ENCODE results near the gene GNLY. TPM values are rescaled to one million over a fixed set of nuclear protein-coding genes. Genes with fewer than 3 reads are reported as not detected.

Gene GNLY
- total and polyA plus RNA-seq, 2 of the 13 experiments (the other 11 are each of a cell fraction or from before 2014, with no cell fraction given) = not detected

DNA sequence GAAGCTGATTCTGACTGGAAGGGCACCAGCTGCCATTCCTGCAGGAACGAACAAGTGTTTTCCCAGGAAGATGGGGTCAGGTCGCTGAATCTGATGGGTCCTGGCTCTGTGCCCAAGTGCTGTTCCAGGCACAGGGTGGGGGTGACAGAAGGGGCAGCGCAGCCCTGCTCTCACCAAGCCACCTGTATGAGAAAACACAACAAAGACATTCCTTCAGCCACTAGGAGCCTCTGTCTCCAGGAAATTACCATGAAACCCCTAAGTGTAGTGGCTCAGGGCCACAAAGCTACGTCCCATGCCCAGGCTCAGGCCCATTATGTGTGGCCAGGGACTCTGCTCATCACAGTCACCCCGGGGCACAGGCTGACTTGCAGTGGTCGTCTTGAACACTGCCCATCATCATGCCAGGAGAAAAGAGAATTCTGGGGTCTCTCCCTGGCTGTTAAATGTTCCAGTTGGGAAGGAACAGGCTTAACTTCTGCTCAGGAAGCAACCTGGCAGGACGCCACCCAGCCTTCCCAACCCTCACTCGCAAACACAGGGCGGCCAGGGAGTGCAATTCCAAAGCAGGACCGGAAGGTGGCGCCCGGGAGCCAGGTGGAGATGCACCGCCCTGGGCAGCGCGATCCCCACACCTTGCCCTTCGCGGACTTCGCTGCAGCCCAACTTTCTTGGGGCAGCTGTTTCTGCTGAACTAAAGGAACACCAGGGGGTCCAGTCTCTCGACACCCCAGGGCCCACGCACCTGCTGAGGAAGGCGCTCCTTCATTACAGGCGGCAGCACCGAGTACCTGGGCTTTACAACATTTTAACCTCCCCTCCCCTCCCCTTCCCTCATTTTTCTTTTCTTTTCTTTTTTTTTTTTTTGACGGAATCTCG is 15.1 kb upstream of the GNLY start (continued):
- TF ChIP-seq, protein P1, sequence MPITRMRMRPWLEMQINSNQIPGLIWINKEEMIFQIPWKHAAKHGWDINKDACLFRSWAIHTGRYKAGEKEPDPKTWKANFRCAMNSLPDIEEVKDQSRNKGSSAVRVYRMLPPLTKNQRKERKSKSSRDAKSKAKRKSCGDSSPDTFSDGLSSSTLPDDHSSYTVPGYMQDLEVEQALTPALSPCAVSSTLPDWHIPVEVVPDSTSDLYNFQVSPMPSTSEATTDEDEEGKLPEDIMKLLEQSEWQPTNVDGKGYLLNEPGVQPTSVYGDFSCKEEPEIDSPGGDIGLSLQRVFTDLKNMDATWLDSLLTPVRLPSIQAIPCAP (CRISPR knock-in tag; IDR thresholded peaks at IDR 0.05; ENCODE audit: low read depth) = no peak
- TF ChIP-seq, protein P2, sequence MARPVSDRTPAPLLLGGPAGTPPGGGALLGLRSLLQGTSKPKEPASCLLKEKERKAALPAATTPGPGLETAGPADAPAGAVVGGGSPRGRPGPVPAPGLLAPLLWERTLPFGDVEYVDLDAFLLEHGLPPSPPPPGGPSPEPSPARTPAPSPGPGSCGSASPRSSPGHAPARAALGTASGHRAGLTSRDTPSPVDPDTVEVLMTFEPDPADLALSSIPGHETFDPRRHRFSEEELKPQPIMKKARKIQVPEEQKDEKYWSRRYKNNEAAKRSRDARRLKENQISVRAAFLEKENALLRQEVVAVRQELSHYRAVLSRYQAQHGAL (CRISPR knock-in tag; IDR thresholded peaks at IDR 0.05; ENCODE audit: not compliant biosample characterization) = no peak
- TF ChIP-seq, protein P3, sequence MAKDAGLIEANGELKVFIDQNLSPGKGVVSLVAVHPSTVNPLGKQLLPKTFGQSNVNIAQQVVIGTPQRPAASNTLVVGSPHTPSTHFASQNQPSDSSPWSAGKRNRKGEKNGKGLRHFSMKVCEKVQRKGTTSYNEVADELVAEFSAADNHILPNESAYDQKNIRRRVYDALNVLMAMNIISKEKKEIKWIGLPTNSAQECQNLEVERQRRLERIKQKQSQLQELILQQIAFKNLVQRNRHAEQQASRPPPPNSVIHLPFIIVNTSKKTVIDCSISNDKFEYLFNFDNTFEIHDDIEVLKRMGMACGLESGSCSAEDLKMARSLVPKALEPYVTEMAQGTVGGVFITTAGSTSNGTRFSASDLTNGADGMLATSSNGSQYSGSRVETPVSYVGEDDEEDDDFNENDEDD (CRISPR knock-in tag; IDR thresholded peaks at IDR 0.05; ENCODE audit: borderline replicate concordance) = 0 out of 2 replicates have a peak, but pooled peaks have one; percentile 46
- TF ChIP-seq ZNF572 (CRISPR knock-in tag; IDR thresholded peaks at IDR 0.05) (0 out of 2 replicates have a peak, but pooled peaks have one; percentile 67), ZNF230 (CRISPR knock-in tag; IDR thresholded peaks at IDR 0.05) (no peak), MXI1 (IDR thresholded peaks at IDR 0.05; ENCODE audit: borderline replicate concordance, low read depth, low read length) (0 out of 3 replicates have a peak, but pooled peaks have one; percentile 52), SMARCC2 (IDR thresholded peaks at IDR 0.05) (no peak), ZNF768 (CRISPR knock-in tag; IDR thresholded peaks at IDR 0.05) (peak; percentile 42; the same call in 1 of the 2 replicates), SRF (IDR thresholded peaks at IDR 0.05; ENCODE audit: low read depth, low read length) (no peak), ZNF788 (CRISPR knock-in tag; IDR thresholded peaks at IDR 0.05; ENCODE audit: borderline replicate concordance) (peak; percentile 72; the same call in 1 of the 2 replicates), KDM2A (CRISPR knock-in tag; IDR thresholded peaks at IDR 0.05; ENCODE audit: borderline replicate concordance, low read depth) (peak; percentile 66; the same call in 1 of the 2 replicates), ZFP36 (IDR thresholded peaks at IDR 0.05; ENCODE audit: borderline replicate concordance, low read depth, low read length, partially characterized antibody) (no peak), NRL (CRISPR knock-in tag; IDR thresholded peaks at IDR 0.05; ENCODE audit: borderline replicate concordance) (peak; percentile 59; the same call in 1 of the 2 replicates), CENPX (CRISPR knock-in tag; IDR thresholded peaks at IDR 0.05) (no peak), ZNF619 (CRISPR knock-in tag; IDR thresholded peaks at IDR 0.05) (no peak; the same call in 1 of the 2 replicates), FOXK1 (CRISPR knock-in tag; IDR thresholded peaks at IDR 0.05; ENCODE audit: borderline replicate concordance, low read depth) (no peak), ZNF879 (CRISPR knock-in tag; IDR thresholded peaks at IDR 0.05) (no peak), YEATS4 (CRISPR knock-in tag; IDR thresholded peaks at IDR 0.05; ENCODE audit: borderline replicate concordance) (no peak), ZNF75D (CRISPR knock-in tag; IDR thresholded peaks at IDR 0.05; ENCODE audit: borderline replicate concordance) (no peak), KDM3A (CRISPR knock-in tag; IDR thresholded peaks at IDR 0.05; ENCODE audit: low read depth) (peak; percentile 82; the same call in 1 of the 2 replicates), SUZ12 (IDR thresholded peaks at IDR 0.05; ENCODE audit: low read depth, low read length) (0 out of 2 replicates have a peak, but pooled peaks have one; percentile 5)
- TF ChIP-seq, protein P4, sequence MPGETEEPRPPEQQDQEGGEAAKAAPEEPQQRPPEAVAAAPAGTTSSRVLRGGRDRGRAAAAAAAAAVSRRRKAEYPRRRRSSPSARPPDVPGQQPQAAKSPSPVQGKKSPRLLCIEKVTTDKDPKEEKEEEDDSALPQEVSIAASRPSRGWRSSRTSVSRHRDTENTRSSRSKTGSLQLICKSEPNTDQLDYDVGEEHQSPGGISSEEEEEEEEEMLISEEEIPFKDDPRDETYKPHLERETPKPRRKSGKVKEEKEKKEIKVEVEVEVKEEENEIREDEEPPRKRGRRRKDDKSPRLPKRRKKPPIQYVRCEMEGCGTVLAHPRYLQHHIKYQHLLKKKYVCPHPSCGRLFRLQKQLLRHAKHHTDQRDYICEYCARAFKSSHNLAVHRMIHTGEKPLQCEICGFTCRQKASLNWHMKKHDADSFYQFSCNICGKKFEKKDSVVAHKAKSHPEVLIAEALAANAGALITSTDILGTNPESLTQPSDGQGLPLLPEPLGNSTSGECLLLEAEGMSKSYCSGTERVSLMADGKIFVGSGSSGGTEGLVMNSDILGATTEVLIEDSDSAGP (CRISPR knock-in tag; IDR thresholded peaks at IDR 0.05; ENCODE audit: borderline replicate concordance) = peak; percentile 19
- TF ChIP-seq, protein P5, sequence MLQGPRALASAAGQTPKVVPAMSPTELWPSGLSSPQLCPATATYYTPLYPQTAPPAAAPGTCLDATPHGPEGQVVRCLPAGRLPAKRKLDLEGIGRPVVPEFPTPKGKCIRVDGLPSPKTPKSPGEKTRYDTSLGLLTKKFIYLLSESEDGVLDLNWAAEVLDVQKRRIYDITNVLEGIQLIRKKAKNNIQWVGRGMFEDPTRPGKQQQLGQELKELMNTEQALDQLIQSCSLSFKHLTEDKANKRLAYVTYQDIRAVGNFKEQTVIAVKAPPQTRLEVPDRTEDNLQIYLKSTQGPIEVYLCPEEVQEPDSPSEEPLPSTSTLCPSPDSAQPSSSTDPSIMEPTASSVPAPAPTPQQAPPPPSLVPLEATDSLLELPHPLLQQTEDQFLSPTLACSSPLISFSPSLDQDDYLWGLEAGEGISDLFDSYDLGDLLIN (CRISPR knock-in tag; IDR thresholded peaks at IDR 0.05; ENCODE audit: borderline replicate concordance) = 0 out of 2 replicates have a peak, but pooled peaks have one; percentile 53
